ENCODE results near the gene CTDSPL2. TPM values are rescaled to one million over a fixed set of nuclear protein-coding genes. Genes with fewer than 3 reads are reported as not detected.

Gene CTDSPL2
- total RNA-seq, 4 donors from 2014 or later = 47.4 to 72.4 (median 54.3) TPM

- TF ChIP-seq, protein P1, sequence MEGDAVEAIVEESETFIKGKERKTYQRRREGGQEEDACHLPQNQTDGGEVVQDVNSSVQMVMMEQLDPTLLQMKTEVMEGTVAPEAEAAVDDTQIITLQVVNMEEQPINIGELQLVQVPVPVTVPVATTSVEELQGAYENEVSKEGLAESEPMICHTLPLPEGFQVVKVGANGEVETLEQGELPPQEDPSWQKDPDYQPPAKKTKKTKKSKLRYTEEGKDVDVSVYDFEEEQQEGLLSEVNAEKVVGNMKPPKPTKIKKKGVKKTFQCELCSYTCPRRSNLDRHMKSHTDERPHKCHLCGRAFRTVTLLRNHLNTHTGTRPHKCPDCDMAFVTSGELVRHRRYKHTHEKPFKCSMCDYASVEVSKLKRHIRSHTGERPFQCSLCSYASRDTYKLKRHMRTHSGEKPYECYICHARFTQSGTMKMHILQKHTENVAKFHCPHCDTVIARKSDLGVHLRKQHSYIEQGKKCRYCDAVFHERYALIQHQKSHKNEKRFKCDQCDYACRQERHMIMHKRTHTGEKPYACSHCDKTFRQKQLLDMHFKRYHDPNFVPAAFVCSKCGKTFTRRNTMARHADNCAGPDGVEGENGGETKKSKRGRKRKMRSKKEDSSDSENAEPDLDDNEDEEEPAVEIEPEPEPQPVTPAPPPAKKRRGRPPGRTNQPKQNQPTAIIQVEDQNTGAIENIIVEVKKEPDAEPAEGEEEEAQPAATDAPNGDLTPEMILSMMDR (IDR thresholded peaks at IDR 0.05; ENCODE audit: low read depth) = no peak
Measured at GRCh38 chr15:44519537-44519936, 92.1 kb downstream of the CTDSPL2 start.

GRCh38 chr15:44525018-44525417, 97.6 kb downstream of the CTDSPL2 start:
- TF ChIP-seq, protein P1 (IDR thresholded peaks at IDR 0.05; ENCODE audit: low read depth) = no peak

GRCh38 chr15:44527241-44527640, 99.8 kb downstream of the CTDSPL2 start:
- TF ChIP-seq, protein P1 (IDR thresholded peaks at IDR 0.05; ENCODE audit: low read depth) = no peak

DNA sequence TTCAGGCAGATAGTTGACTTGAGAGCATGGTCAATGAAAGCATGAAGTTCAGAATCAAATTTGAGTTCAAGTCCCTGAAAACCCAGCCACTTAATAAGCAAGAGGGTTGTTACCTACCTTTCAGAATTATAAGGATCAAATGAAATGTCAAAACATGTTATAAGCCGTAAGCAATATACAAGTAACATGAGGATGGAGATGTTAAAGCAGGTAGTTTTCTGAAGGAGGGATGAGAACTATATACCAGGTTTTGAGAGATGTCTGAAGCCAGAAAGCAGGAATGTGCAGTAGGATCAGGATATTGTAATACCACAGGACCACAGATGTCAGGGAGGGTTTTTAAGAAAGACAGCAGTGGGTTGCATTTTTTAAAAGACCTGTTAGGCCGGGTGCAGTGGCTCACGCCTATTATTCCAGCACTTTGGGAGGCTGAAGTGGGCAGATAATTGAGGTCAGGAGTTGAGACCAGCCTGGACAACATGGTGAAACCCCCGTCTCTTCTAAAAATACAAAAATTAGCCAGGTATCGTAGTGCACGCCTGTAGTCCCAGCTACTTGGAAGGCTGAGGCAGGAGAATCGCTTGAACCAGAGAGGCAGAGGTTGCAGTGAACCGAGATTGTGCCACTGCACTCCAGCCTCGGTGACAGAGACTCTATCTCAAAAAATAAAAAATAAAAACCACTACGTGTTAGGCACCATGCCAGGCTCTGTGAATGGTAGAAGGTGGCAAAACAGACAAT, 102.6 kb downstream of the CTDSPL2 start:
- TF ChIP-seq, protein P1 (IDR thresholded peaks at IDR 0.05; ENCODE audit: low read depth) = no peak

DNA sequence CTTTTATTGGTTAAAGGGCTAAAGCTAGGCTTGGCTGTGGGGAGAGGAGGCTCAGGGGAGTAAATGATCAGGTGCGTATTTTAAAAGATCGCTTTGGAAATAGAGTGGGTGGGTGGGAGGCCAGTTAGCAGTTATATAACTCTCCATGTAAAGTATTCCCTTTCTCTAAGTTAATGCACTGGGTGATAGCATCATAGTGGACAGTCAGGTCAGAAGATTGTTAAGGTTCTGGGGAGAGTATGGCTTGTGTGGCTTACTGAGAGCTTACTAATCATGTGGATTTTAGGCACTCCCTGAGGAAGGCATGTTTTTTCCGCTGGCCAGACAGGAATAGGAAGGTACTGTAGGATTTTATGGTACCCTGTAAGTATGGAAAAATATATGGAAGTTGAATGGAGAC, 103.2 kb downstream of the CTDSPL2 start:
- TF ChIP-seq, protein P1 (IDR thresholded peaks at IDR 0.05; ENCODE audit: low read depth) = no peak

- TF ChIP-seq, protein P1 (IDR thresholded peaks at IDR 0.05; ENCODE audit: low read depth) = no peak
Measured at GRCh38 chr15:44532689-44533088, 105.3 kb downstream of the CTDSPL2 start.

GRCh38 chr15:44535092-44535491, 107.7 kb downstream of the CTDSPL2 start:
- TF ChIP-seq, protein P1 (IDR thresholded peaks at IDR 0.05; ENCODE audit: low read depth) = no peak
